ENCODE data around the gene HHIPL1. TPM values are rescaled to one million over a fixed set of nuclear protein-coding genes. Genes with fewer than 3 reads are reported as not detected.
"Not testable (repeated sequence)": the region's sequence is repeated elsewhere in the genome, so short reads cannot be mapped to it uniquely, and the experiment has no call there.

HHIPL1 gene
- total RNA-seq, 3 donors from 2014 or later (not counting 1 experiment from before 2014, with no cell fraction given): not detected

- Histone ChIP-seq H3K36me3 (ENCODE audit: control insufficient read depth, insufficient read depth, low read length) (no peaks in the 10 kb centered on the region), H3K27ac (ENCODE audit: low read length) (no peak overlapping the region), H3K4me3 (ENCODE audit: low read length) (no peak overlapping the region), H3K4me1 (ENCODE audit: control insufficient read depth, insufficient read depth, low read length) (no peaks in the 10 kb centered on the region), H3K27me3 (ENCODE audit: control insufficient read depth, insufficient read depth, low read length) (peaks cover 5% of the 10 kb centered on the region), H3K9me3 (ENCODE audit: control insufficient read depth, insufficient read depth, low read length) (no peaks in the 10 kb centered on the region)
- Mint-ChIP-seq H3K36me3 (no peaks in the 10 kb centered on the region), H3K27ac (no peak overlapping the region), H3K27me3 (ENCODE audit: low read depth in 2 of 2) (peaks cover 47 to 50% of the 10 kb centered on the region in 2 donors), H3K4me3 (no peak overlapping the region), H3K4me1 (no peaks in the 10 kb centered on the region), H3K9me3 (no peaks in the 10 kb centered on the region)
- ATAC-seq (peak in 1 of 3 donors; percentile 48), DNase-seq (no peak)
- intact Hi-C loops (cut with micrococcal nuclease): no loop called here
- TF ChIP-seq CTCF (IDR thresholded peaks at IDR 0.05): no peak
- 8% methylated on average over 57 of the region's 58 CpGs for WGBS (ENCODE audit: insufficient coverage)
Measured at GRCh38 chr14:99659333-99659741, 14.4 kb downstream of the HHIPL1 start.

GRCh38 chr14:99660006-99660566 is 15.2 kb downstream of the HHIPL1 start:
- H3K36me3 Mint-ChIP-seq: no peaks in the 10 kb centered on the region
- WGBS (ENCODE audit: insufficient coverage): 20% methylated on average over 37 of the region's 37 CpGs
- H3K36me3 ChIP-seq (ENCODE audit: control insufficient read depth, insufficient read depth, low read length): no peaks in the 10 kb centered on the region
- H3K27ac Mint-ChIP-seq: no peak overlapping the region
- intact Hi-C loops (cut with micrococcal nuclease): no loop called here
- no peak overlapping the region for H3K4me3 ChIP-seq (ENCODE audit: low read length)
- no peaks in the 10 kb centered on the region for H3K9me3 ChIP-seq (ENCODE audit: control insufficient read depth, insufficient read depth, low read length)
- H3K4me3 Mint-ChIP-seq: no peak overlapping the region
- ATAC-seq: no peak
- H3K4me1 Mint-ChIP-seq: no peaks in the 10 kb centered on the region
- TF ChIP-seq CTCF (IDR thresholded peaks at IDR 0.05): no peak
- peaks cover 40 to 46% of the 10 kb centered on the region in 2 donors for H3K27me3 Mint-ChIP-seq (ENCODE audit: low read depth in 2 of 2)
- no peak overlapping the region for H3K27ac ChIP-seq (ENCODE audit: low read length)
- H3K4me1 ChIP-seq (ENCODE audit: control insufficient read depth, insufficient read depth, low read length): no peaks in the 10 kb centered on the region
- no peak for DNase-seq
- H3K27me3 ChIP-seq (ENCODE audit: control insufficient read depth, insufficient read depth, low read length): peaks cover 5% of the 10 kb centered on the region
- H3K9me3 Mint-ChIP-seq: no peaks in the 10 kb centered on the region

- intact Hi-C loops (cut with micrococcal nuclease): no loop called here
- H3K27me3 Mint-ChIP-seq (ENCODE audit: low read depth in 2 of 2): peaks cover 36 to 42% of the 10 kb centered on the region in 2 donors
- ATAC-seq (no peak), DNase-seq (no peak)
- no peak overlapping the region for H3K27ac Mint-ChIP-seq
- H3K36me3 Mint-ChIP-seq: no peaks in the 10 kb centered on the region
- Histone ChIP-seq H3K4me1 (ENCODE audit: control insufficient read depth, insufficient read depth, low read length) (no peaks in the 10 kb centered on the region), H3K27me3 (ENCODE audit: control insufficient read depth, insufficient read depth, low read length) (peaks cover 5% of the 10 kb centered on the region), H3K27ac (ENCODE audit: low read length) (no peak overlapping the region), H3K9me3 (ENCODE audit: control insufficient read depth, insufficient read depth, low read length) (no peaks in the 10 kb centered on the region), H3K4me3 (ENCODE audit: low read length) (no peak overlapping the region), H3K36me3 (ENCODE audit: control insufficient read depth, insufficient read depth, low read length) (no peaks in the 10 kb centered on the region)
- H3K4me3 Mint-ChIP-seq: no peak overlapping the region
- TF ChIP-seq CTCF (IDR thresholded peaks at IDR 0.05): no peak
- no peaks in the 10 kb centered on the region for H3K4me1 Mint-ChIP-seq
- WGBS (ENCODE audit: insufficient coverage): 56% methylated on average over 3 of the region's 4 CpGs
- H3K9me3 Mint-ChIP-seq: no peaks in the 10 kb centered on the region
Measured at GRCh38 chr14:99660794-99661193, 15.9 kb downstream of the HHIPL1 start.

GRCh38 chr14:99661206-99661605 is 16.3 kb downstream of the HHIPL1 start:
- H3K27me3 ChIP-seq (ENCODE audit: control insufficient read depth, insufficient read depth, low read length): not testable (repeated sequence)

More at GRCh38 chr14:99661206-99661605, 16.3 kb downstream of the HHIPL1 start:
- H3K9me3 ChIP-seq (ENCODE audit: control insufficient read depth, insufficient read depth, low read length); H3K4me1 Mint-ChIP-seq; H3K4me1 ChIP-seq (ENCODE audit: control insufficient read depth, insufficient read depth, low read length); H3K4me3 ChIP-seq (ENCODE audit: low read length); intact Hi-C loops (cut with micrococcal nuclease); H3K27ac ChIP-seq (ENCODE audit: low read length); H3K36me3 Mint-ChIP-seq; ATAC-seq; DNase-seq; H3K4me3 Mint-ChIP-seq; H3K9me3 Mint-ChIP-seq; H3K27ac Mint-ChIP-seq; H3K36me3 ChIP-seq (ENCODE audit: control insufficient read depth, insufficient read depth, low read length): not testable (repeated sequence)
- H3K27me3 Mint-ChIP-seq (ENCODE audit: low read depth in 2 of 2): peaks cover 36 to 39% of the 10 kb centered on the region in 2 donors

All from natural killer cell (primary cell).